Right hindlimb (tissue), 1 donor: ENCODE measurements around the gene LRRC71.
A peak's percentile ranks its signal among the peaks of the same experiment; 100 is the strongest.

Source experiments
- DNase-seq: peaks from one replicate; pipeline ENCODE4 v3.0.0-alpha.2; 2018

The LRRC71 gene

DNA sequence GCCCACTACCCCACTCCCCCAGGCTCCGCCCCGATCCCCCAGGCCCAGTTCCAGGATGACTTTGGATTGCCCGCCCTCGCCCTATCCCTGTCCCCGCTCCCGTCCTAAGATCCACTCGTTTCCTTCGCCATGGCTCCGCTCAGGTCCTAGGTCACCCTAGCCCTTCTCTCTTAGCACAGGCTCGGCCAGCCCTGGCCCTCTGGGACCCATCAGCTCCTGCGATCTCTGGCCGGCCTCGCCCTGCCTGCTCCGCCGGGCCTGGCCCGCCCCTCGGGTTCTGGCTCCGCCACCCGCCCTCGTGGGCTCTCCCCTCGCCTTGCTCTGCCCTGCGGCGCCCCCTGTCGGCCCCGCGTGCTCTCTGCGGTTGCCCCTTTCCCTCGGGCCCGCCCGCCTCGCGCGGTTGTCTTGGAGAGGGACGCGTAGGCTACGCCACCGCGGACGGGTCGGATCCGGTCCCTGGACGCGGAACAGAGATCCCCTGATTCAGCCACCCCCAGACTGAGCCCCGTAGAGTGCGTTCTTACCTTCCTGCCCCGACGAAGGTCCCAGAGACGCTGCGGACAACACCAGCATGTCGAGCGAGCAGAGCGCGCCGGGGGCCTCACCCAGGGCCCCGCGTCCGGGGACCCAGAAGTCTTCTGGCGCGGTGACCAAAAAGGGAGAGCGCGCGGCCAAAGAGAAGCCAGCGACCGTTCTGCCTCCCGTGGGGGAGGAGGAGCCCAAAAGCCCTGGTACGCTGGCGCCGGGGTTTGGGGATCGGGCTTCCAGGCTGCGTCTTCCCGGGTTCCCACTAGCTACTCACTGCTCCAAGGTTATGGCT is at the start of gene LRRC71:
TSS of gene LRRC71 (plus strand) at position 400 of the 820 bp plus-strand sequence. CDS start at position 572, 172 bp downstream.
- DNase-seq: peak; percentile 85

DNA sequence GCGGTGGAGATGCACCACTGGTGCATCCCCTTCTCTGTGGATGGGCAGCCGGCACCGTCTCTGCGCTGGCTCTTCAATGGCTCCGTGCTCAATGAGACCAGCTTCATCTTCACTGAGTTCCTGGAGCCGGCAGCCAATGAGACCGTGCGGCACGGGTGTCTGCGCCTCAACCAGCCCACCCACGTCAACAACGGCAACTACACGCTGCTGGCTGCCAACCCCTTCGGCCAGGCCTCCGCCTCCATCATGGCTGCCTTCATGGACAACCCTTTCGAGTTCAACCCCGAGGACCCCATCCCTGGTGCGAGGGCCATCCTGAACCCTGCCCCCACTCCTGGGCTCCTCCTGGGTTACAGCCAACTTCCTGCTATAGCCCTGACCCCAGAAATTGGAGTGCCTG is 46.8 kb upstream of the LRRC71 start:
- no peak for DNase-seq

DNA sequence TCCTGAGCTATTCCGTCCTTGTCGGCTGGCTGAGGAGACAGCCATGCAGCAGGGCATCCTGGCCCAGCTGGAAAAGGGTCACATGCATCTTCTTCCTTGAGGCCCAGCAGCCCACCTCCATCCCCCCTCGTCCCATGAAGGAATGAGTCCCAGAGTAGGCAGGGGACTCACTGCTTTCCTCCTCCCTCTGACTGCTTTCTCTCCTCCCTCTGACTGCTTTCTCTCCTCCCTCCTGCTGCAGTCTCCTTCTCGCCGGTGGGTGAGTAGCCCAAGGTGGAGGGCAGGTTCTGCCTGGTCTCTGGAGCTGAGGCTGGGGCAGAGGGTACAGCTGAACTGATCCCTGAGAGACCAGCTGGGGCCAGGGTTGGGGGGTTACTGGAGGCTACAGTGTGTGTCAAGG is 46.3 kb upstream of the LRRC71 start:
- DNase-seq: no peak

DNA sequence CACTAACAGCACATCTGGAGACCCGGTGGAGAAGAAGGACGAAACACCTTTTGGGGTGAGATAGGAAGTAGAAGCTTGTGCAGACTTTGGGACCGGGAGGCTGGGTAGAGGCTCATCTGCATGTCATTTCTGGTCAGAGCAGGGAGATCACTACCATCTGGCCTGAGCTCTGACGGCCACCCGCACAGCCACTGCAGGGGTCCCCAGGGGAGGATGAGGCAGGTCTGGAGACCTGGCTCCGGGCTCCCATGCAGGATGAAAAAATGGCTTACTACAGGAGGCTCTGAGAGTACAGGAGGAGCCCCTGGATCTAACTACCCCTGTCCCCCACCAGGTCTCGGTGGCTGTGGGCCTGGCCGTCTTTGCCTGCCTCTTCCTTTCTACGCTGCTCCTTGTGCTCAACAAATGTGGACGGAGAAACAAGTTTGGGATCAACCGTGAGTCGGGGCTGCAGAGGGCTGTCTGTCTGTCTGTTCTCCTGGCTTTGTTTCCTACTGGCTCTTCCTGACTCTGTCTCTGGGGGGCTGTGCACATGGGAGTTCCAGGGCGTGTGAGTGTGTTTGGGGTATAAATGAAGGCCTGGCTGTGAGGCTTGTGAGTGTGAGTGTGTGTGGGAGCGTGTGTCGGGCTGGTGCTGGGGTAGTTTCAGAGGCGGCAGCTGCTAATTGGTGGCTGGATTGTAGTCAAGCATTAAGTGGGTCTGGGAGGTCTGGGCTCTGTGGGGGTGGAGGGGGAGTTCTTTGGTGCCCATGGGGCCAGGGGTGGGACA is 45.7 kb upstream of the LRRC71 start:
- DNase-seq: no peak

DNA sequence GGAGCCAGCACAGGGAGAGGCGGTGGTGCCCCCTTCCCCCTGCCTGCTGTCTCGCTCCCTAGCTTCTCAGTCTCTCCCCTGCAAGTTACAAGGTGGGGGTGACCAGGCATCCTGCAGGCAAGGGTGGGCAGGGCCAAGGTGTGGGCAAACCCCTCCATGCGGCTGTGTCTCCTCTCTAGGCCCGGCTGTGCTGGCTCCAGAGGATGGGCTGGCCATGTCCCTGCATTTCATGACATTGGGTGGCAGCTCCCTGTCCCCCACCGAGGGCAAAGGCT is 45.2 kb upstream of the LRRC71 start:
- DNase-seq: no peak

DNA sequence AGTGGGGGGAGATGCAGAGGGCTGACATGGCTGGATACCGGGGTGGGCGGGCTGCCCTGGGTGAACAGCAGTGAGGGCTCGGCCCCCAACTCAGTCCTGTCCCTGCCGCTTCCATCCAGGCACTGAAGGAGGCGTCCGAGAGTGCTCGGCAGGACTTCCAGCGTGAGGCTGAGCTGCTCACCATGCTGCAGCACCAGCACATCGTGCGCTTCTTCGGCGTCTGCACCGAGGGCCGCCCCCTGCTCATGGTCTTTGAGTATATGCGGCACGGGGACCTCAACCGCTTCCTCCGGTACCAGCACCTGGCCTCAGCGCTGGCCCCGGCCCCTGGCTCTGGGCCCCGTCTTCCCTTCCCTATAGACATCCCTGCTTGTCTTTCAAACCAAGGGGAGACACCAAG is 44.2 kb upstream of the LRRC71 start:
- DNase-seq: no peak

DNA sequence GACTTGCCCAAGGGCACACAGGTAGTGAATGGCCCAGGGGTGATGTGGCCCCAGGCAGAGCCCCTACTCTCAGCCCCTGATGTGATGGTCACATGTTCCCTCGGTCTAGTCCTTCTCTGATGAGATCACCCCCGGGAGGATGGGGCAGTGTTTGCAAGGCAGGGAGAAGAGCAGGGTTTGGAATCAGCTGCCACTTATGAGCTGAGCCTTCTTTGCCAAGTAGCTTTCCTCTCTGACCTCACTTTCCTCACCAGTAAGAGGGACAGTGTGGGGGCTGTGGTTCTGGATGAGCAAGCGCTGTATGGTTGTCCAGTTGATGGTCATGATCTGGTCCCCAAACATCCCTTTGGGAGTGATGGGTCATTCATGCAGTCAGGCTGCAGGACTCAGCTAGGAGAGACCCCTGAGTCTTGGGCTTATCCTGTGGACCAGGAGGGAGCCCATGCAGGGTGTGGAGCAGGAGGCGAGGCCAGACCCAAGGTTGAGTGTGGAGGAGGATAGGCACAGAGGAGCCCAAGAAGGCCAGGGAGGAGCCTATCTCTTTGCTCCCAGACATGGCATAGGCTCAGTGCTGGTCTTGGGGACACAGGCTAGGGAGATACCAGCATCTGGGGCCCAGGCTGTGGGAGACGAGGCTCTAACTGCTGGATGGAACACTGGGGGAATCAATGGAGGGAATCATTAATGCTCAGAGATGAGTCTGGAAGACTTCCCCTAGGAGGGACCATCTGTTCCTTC is 42.8 kb upstream of the LRRC71 start:
- DNase-seq: no peak

DNA sequence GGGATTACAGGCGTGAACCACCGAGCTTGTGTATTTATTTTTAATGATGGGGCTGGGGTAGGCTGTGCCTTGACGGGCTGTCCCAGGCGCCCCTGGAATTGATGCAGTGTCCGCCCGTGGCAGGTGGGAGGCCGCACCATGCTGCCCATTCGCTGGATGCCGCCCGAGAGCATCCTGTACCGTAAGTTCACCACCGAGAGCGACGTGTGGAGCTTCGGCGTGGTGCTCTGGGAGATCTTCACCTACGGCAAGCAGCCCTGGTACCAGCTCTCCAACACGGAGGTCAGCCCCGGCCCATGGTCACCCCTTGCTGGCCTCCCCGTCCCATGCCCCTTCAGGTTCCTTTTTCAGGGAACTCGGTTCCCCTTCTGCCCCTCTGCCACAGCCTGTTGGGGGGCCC is 40.6 kb upstream of the LRRC71 start:
- no peak for DNase-seq

DNA sequence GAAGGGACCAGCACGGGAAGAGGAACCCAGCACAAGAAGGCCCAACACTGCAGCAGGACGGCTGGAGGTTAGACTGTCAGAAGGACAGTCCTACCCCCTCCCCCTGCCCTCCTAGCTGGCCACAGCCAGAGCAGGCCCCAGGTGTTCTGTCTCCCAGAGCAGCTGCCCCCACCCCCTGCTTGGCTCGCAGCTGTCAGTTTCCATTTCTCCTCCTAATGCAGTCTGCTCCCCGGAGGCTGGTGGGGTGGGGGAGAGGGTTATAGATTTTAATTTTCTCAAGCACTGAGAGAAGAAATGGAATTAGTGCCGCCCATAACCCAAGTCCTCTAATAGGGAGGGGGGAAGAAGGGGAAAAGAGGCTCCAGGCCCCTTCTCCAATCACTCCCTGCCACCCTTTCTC is 40.0 kb upstream of the LRRC71 start:
- DNase-seq: no peak

DNA sequence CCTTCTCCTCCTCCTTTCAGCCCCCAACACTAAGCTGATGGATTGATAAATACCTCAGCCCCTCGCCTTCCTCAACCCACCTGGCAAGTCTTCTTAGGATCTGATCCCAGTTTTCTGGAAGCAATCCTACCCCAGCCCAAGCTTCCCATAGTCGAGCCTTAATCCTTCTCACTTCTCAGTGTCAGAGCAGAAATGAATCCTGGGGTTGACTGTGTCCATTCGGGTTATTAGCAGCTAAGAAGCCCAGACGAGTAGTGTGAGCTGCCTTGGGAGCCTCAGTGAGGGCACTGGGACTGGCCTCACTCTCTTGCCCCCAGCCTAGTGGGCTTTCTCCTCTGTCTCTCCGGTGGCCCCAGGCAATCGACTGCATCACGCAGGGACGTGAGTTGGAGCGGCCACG is 39.3 kb upstream of the LRRC71 start:
- DNase-seq: no peak

DNA sequence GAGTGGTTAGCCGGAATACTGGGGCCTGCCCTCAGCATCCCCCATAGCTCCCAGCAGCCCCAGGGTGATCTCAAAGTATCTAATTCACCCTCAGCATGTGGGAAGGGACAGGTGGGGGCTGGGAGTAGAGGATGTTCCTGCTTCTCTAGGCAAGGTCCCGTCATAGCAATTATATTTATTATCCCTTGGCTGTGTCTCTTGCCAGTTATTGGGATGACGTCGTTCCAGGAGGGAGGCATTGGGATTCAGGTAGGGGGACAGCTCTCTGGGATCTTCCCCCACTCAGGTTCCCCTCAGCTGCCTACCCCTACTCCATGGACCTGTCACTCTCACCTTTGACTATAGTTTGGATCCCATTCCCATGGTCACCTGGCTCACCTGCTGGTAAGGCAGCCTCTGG is 38.8 kb upstream of the LRRC71 start:
- no peak for DNase-seq

DNA sequence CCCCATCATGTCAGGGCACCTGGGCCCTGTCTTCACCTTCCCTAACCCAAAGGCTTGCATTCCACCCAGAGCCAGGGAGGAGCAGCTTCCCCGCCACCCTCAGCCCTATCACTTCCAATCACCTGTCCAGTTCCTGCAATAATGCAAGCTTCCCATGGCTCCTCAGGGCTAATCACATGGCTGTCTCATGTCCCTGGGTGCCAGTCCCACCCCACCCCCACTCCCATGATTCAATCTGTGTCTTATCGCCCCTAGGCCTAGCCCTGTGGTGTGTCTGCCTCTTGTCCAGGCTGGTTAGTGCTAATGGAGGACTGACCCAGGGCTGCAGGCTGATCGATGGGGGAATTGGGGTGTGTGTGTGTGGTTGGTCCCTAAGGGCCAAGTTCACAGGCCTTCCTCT is 37.9 kb upstream of the LRRC71 start:
- DNase-seq: no peak

DNA sequence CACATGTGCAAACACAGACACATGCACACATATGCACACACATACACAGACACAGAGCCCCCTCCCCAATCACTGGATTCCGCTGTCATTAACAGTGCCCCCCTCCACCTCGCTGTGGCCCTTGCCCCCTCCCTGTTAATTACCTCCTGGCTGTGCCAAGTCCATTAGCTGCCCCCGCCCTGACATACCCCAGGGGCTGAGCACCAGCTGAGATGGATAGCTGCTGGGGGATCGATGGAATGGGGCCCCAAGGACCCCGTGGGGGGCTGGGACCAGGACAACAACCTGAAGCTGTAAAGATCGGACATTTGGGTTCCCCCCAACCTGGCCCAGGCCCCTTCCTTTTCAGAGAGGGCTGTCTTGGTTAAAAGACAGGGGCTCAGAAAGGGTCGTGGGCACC is 36.5 kb upstream of the LRRC71 start:
- no peak for DNase-seq

DNA sequence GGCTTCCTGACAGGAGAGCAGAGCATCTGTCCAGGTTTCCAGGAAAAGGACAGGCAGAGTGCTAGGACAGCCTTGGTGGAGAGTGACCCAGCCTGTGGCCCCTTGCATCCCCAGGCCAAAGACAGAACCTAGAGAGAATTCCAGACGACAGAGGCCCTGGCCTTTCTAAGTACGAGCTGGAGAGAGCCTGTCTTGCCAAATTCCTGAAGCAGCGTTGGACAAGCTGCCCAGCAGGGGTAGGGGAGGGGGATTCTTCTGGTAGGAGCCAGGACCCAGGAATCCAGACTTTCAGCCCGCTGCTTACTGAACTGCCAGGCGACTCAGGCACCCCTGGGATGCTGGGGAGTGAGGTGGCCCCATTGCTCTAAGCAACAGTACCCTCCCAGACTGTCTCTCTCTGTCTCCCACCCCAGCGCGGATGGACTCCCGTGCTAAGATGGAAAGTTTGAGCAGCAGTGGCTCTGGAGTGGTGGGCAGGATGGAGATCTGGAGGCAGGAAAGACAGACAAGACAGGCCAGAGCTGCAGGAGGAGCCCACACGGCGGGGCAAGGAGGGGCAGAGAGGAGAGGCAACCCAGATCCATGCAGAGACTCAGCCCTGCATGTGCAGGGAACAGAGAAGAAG is 35.8 kb upstream of the LRRC71 start:
- DNase-seq: no peak

DNA sequence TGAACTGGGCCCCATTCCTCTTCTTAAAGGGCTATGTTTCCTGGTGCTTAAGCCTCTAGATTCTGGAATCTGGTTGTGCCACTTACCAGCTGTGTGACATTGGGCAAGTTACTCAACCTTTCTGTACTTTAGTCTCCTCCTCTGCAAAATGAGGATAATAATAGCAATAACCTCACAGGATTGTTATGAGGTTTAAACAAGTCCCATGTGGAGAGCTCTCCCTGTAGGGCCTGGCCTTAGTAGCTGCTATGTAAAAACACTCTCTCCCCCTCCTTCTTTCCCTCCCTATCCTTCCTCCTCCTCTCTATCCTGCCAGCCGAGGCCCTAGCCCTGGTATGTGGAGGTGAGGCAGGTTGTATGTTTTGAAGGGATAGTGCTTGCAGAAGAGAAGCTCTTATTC is 35.1 kb upstream of the LRRC71 start:
- no peak for DNase-seq

DNA sequence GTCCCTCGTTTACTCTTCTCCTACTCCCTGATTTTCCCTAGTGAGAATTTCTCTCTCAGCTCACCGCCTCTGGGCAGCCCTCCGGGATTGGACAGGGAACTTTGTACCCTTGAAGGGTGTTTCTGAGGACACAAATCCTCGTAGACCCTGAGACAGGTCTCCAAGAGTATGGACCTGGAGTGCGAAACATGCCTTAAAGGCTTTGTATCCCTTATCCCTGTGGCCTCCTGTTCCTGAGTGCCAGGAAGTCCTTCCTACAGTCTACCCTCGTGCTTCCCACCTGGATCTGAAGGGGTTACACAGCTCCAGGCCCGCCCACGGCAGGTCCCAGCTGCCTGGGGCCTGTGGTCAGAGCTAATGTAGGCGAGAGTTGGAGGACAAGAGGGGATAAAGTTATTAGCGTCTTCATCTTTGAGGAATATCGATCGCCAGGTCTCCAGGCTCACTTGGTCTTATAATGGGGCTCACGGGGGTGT is 34.5 kb upstream of the LRRC71 start:
- no peak for DNase-seq

DNA sequence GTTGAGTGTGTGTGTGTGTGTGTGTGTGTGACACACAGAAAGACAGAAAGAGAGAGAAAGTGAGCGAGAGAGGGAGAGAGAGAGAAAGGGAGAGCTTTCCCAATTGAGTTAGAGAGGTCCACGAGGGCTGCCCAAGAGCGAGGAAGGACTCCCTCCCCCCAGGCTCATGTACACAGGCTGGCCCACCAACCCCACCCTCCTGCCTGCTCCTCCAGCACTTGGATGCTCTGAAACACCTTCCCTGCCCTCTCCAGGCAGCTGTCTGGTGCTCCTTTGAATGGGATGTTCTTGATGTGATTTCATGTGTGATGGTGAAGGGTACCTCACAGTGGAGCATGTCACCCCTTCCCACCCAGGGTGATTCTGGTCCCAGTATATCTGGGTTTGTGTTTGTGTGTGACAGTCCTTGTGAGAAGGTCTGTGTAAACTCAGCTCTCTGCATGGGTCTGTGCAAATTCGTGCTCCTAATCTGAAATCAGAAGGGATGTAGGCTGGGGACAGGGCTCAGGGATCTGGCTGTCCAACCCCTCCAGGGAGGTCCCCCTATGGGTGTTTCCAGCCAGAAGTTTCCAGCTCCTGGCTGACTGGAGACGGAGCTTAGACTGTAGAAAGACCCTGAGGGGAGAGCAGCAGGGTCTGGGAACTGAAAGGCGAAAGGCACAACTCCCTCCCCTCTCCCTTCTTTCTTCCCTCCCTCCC is 33.7 kb upstream of the LRRC71 start:
- no peak for DNase-seq

DNA sequence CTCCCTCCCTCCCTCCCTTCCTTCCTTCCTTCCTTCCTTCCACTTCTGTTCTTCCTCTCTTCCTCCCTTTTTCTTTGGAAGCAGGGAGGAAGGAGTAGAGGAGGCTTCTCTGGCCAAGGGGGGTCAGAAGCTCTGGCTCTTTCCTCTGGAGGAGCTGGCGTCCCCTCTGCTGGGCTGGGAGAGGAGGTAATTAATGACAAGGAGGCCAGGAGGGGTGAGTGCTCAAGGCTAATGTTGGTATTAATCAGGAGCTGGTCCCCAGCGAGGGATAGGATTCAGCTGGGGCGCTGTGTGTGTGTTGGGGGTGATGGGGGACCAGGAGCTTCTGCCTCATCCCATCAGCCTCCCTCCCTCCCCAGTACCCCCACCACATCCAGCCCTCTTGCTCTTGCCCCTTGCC is 33.1 kb upstream of the LRRC71 start:
- DNase-seq: no peak

DNA sequence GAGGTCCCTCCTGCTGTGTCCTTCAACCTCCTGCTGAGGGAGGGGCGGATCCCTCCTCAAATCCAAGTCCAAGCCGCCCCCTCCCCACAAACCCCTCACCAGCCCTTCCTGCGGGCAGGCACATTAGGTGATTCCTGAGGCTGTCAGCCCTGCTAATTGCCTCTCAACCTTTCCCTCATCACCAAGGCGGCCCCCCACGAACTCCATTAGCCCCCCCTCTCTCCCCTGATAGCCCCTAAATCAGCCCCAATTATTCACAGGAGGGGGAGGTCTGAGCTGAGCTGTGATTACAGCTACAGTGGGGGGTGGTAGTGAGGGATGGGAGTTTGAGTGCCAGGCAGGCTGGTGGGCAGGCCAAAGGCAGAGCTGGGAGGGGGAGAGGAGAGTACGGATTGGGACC is 32.7 kb upstream of the LRRC71 start:
- DNase-seq: no peak

DNA sequence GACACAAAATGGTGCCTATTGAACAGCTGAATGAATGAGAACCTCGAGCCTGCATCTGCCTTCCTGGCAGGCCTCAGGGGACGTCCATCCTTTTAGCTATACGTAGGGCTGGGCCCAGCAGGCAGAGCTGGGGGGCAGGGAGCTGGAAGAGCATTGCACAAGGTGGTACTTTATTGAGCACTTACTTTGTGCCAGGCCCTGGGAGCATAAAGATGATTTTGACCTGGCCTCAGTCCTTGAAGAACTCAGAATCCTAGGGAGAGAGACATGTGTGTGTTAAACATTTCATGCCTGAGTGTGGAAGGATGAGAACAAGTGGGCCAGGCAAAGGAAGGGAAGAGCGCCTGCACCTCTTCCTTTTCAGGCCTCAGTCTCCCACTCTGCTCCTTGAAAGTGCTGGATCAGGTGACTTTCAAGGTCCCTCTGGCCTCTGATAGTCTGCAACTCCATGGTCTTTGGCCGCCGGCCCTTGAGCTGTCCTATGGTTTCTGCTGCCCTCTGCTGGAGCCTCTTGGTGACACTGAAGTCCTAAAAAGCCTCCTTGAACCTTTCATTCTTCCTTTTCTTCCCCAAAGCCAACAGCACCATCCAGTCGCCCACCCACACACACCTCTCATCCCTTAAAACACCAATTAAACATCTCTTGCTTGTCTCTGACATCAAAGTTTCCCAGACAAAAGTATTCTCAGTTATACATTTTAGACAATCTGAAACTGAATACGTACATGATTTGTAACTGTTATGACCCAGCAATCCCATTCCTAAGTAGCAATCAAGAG is 30.4 kb upstream of the LRRC71 start:
- peak; percentile 85 for DNase-seq

DNA sequence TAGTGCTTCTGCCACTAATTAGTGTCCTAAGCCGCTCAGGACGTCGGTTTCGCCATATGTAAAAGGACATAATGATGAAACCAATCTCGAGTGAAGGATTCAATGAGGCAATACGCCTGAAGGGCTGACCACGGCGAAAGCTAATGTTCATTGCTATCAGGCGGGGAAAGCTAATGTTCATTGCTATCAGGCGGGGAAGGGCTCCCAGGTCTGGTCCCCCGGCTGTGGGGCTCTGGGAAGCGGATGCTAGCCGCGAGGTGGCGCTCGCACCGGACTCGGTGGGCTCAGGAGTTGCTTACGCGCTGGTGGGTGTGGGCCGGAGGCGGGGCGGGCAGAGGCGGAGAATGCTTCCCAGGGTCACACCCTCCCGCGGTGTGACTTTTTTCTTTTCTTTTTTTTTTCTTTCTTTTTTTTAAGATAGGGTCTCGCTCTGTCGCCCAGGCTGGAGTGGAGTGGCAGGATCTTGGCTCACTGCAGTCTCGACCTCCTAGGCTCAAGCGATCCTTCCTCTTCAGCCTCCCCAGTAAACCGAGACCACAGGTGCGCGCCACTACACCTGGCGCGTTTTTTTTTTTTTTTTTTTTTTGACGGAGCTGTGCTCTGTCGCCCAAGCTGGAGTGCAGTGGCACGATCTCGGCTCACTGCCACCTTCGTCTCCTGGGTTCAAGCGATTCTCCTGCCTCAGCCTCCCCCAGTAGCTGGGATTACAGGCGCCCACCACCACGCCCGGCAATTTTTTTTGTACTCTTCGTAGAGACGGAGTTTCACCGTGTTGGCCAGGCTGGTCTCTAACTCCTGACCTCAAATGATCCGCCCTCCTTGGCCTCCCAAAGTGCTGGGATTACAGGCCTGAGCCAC is 28.0 kb upstream of the LRRC71 start:
- peak; percentile 95 for DNase-seq
